ENCODE results near the gene C6orf89.

C6orf89 gene

DNA sequence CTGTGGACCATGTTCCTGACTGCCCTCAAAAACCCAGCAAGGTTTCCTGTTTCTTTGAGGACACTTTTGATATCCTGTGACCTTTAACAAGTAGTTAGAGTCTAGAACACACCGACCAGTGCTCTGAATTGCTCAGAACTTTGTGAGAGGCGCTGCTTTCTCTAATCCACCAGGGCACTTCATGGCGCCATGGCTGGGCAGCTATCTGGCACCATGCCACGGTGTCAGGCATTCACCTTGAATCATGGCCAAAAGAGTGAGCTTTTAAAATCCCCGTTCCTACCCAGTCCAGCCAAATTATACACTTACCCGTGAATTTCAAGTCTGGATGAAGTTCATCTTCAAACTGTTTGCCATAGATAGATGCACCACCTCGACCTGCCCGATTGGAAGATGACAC lies 29.5 kb upstream of the C6orf89 start:
- no peak for TF ChIP-seq SUZ12 (IDR thresholded peaks at IDR 0.05; ENCODE audit: extremely low read depth, insufficient read depth, insufficient read length)
- no peak for TF ChIP-seq ZNF274 (IDR thresholded peaks at IDR 0.05; ENCODE audit: low read depth, low read length)
- no peak for TF ChIP-seq YY1 (IDR thresholded peaks at IDR 0.05; ENCODE audit: insufficient read depth, insufficient read length)
- Histone ChIP-seq H3K27me3 (ENCODE audit: insufficient read depth, insufficient read length) (no peaks in the 10 kb centered on the region), H3K4me1 (ENCODE audit: insufficient read depth, insufficient read length) (peaks cover 6% of the 10 kb centered on the region), H3K9ac (ENCODE audit: insufficient read length, low read depth) (no peak overlapping the region), H3K36me3 (ENCODE audit: insufficient read depth, insufficient read length, low read length) (peaks cover 49% of the 10 kb centered on the region), H3K9me3 (ENCODE audit: insufficient read depth, low read length) (no peaks in the 10 kb centered on the region), H3K4me3 (ENCODE audit: insufficient read length, low read depth) (no peak overlapping the region)
- DNase-seq (ENCODE audit: low read depth, low spot score), result no peak

DNA sequence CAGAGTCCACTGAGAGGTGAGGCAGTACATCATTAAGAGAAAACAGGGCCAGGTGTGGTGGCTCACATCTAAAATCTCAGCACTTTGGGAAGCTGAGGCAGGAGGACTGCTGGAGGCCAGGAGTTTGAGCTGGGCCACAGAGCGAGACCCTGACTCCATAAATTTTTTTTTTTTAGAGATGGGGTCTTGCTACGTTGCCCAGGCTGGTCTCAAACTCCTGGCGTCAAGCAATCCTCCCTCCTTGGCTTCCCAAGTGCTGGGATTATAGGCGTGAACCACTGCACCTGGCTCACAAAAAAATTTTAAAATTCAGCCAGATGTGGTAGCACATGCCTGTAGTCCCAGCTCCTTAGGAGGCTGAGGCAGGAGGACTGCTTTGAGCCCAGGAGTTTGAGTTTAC lies 28.4 kb upstream of the C6orf89 start:
- no peak overlapping the region for H3K9ac ChIP-seq (ENCODE audit: insufficient read length, low read depth)
- peaks cover 6% of the 10 kb centered on the region for H3K4me1 ChIP-seq (ENCODE audit: insufficient read depth, insufficient read length)
- no peak overlapping the region for H3K4me3 ChIP-seq (ENCODE audit: insufficient read length, low read depth)
- DNase-seq (ENCODE audit: low read depth, low spot score), result no peak
- no peaks in the 10 kb centered on the region for H3K9me3 ChIP-seq (ENCODE audit: insufficient read depth, low read length)
- H3K27me3 ChIP-seq (ENCODE audit: insufficient read depth, insufficient read length), result no peaks in the 10 kb centered on the region
- H3K36me3 ChIP-seq (ENCODE audit: insufficient read depth, insufficient read length, low read length), result peaks cover 53% of the 10 kb centered on the region
- TF ChIP-seq ZNF274 (IDR thresholded peaks at IDR 0.05; ENCODE audit: low read depth, low read length) (no peak), YY1 (IDR thresholded peaks at IDR 0.05; ENCODE audit: insufficient read depth, insufficient read length) (no peak), SUZ12 (IDR thresholded peaks at IDR 0.05; ENCODE audit: extremely low read depth, insufficient read depth, insufficient read length) (no peak)

DNA sequence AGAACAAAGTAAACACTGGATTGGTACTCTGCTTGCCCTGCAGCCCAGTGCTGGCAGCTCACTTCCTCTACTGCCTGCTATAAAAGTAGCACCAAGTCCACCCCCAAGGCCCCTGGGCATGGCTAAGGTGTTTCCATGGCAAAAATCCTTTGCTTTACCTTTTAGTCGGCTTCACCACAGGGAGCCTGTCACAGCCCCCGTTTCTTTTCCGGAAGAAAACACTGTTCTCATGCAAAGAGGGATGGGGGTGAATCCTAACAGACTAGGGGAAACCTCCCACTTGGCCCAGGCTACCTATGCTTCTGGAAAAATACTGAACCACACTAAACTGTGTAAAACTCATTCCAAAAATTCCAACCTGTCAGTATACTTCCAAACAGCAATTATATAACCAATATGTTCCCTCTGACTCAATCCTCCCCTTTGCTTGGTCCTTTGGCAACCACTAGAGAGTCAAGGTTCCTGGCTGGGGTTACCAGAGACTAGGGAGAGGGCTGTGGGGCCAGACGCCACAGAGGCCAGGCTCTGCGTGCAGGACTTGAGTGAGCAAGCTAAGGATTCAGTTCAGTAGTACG lies 27.3 kb upstream of the C6orf89 start:
- DNase-seq (ENCODE audit: low read depth, low spot score), result peak; percentile 78
- Histone ChIP-seq H3K4me1 (ENCODE audit: insufficient read depth, insufficient read length) (peaks cover 6% of the 10 kb centered on the region), H3K27me3 (ENCODE audit: insufficient read depth, insufficient read length) (no peaks in the 10 kb centered on the region), H3K4me3 (ENCODE audit: insufficient read length, low read depth) (no peak overlapping the region), H3K9ac (ENCODE audit: insufficient read length, low read depth) (no peak overlapping the region), H3K9me3 (ENCODE audit: insufficient read depth, low read length) (no peaks in the 10 kb centered on the region), H3K36me3 (ENCODE audit: insufficient read depth, insufficient read length, low read length) (peaks cover 51% of the 10 kb centered on the region)
- TF ChIP-seq ZNF274 (IDR thresholded peaks at IDR 0.05; ENCODE audit: low read depth, low read length) (no peak), SUZ12 (IDR thresholded peaks at IDR 0.05; ENCODE audit: extremely low read depth, insufficient read depth, insufficient read length) (no peak), YY1 (IDR thresholded peaks at IDR 0.05; ENCODE audit: insufficient read depth, insufficient read length) (no peak)

DNA sequence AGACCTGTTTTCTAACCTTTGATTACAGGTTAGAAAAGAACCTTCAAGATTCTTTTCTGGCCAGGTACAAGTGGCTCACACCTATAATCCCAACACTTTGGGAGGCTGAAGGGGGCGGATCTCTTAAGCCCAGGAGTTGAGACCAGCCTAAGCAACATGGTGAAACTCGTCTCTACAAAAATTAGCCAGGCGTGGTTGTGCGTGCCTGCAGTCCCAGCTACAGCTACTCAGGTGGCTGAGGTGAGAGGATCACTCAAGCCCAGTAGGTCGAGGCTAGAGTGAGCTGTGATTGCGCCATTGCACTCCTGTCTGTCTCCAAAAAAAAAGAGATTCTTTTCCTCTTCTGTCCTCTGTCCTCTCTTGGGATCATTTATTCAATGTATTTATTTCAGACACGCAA lies 25.6 kb upstream of the C6orf89 start:
- H3K4me3 ChIP-seq (ENCODE audit: insufficient read length, low read depth), result no peak overlapping the region
- DNase-seq (ENCODE audit: low read depth, low spot score), result no peak
- H3K27me3 ChIP-seq (ENCODE audit: insufficient read depth, insufficient read length), result no peaks in the 10 kb centered on the region
- no peak for TF ChIP-seq SUZ12 (IDR thresholded peaks at IDR 0.05; ENCODE audit: extremely low read depth, insufficient read depth, insufficient read length)
- TF ChIP-seq ZNF274 (IDR thresholded peaks at IDR 0.05; ENCODE audit: low read depth, low read length), result no peak
- no peak for TF ChIP-seq YY1 (IDR thresholded peaks at IDR 0.05; ENCODE audit: insufficient read depth, insufficient read length)
- H3K4me1 ChIP-seq (ENCODE audit: insufficient read depth, insufficient read length), result peaks cover 6% of the 10 kb centered on the region
- no peak overlapping the region for H3K9ac ChIP-seq (ENCODE audit: insufficient read length, low read depth)
- peaks cover 53% of the 10 kb centered on the region for H3K36me3 ChIP-seq (ENCODE audit: insufficient read depth, insufficient read length, low read length)
- H3K9me3 ChIP-seq (ENCODE audit: insufficient read depth, low read length), result no peaks in the 10 kb centered on the region

DNA sequence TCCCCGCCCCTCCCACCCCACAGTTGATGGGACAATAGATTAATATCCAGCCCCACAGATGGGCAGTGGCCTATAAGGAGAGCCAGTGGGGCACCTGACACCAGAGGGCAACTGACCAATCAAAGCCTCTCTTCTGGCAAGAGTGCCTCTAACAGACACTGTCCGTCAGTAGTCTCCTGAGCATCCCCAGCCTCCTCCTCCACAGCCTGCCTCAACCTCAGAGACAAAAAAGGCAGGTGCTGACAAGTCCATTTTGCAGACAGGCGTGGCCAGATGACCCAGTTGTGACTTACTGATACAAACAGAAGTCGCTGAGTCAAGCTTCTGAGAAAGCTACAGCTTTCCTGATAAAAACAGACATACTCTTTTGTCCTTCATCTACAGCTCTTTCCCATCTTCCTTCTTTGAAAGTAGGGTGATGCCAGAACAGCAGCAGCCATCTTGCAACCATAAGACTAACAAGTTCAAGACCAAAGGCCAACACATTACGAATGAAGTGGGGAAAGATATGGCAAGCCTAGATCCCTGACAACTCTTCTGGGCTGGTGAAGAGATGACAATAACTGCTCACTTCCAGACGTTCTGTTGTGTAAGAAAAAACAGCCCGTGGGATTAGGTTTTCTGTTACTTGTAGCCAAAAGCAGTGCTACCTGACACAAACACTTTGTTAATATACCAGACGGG lies 23.4 kb upstream of the C6orf89 start:
- TF ChIP-seq ZNF274 (IDR thresholded peaks at IDR 0.05; ENCODE audit: low read depth, low read length), result no peak
- TF ChIP-seq YY1 (IDR thresholded peaks at IDR 0.05; ENCODE audit: insufficient read depth, insufficient read length), result no peak
- no peak for TF ChIP-seq SUZ12 (IDR thresholded peaks at IDR 0.05; ENCODE audit: extremely low read depth, insufficient read depth, insufficient read length)
- Histone ChIP-seq H3K4me3 (ENCODE audit: insufficient read length, low read depth) (no peak overlapping the region), H3K4me1 (ENCODE audit: insufficient read depth, insufficient read length) (peaks cover 6% of the 10 kb centered on the region), H3K27me3 (ENCODE audit: insufficient read depth, insufficient read length) (no peaks in the 10 kb centered on the region), H3K36me3 (ENCODE audit: insufficient read depth, insufficient read length, low read length) (peaks cover 58% of the 10 kb centered on the region), H3K9ac (ENCODE audit: insufficient read length, low read depth) (no peak overlapping the region), H3K9me3 (ENCODE audit: insufficient read depth, low read length) (no peaks in the 10 kb centered on the region)
- no peak for DNase-seq (ENCODE audit: low read depth, low spot score)

DNA sequence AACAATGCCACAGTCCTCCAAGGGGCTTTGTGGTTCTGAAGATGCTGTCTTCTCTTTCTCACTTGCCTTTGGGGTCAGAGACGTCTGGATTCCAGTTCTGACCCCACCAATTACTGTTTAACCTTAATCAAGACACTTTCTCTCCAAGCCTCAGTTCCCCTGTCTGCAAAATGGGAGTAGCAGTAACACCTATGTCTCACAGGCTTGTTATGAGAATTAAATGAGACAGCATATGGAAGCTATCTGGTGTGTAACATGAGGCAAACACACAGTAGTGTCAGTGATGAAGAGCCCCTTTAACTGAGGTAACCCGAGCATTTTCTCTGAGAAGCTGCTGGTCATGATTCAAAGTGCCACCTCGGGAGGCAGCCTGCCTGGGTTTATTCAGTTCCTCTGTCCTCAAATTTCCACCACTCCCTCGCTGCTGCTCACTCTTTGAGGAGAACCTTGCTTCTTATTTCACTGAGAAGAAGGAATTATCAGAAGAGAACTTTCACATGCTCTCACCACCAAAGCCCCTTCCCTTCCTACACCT lies 22.8 kb upstream of the C6orf89 start:
- TF ChIP-seq ZNF274 (IDR thresholded peaks at IDR 0.05; ENCODE audit: low read depth, low read length) (no peak), SUZ12 (IDR thresholded peaks at IDR 0.05; ENCODE audit: extremely low read depth, insufficient read depth, insufficient read length) (no peak), YY1 (IDR thresholded peaks at IDR 0.05; ENCODE audit: insufficient read depth, insufficient read length) (no peak)
- H3K4me3 ChIP-seq (ENCODE audit: insufficient read length, low read depth), result no peak overlapping the region
- no peak for DNase-seq (ENCODE audit: low read depth, low spot score)
- no peak overlapping the region for H3K9ac ChIP-seq (ENCODE audit: insufficient read length, low read depth)
- H3K27me3 ChIP-seq (ENCODE audit: insufficient read depth, insufficient read length), result no peaks in the 10 kb centered on the region
- peaks cover 6% of the 10 kb centered on the region for H3K4me1 ChIP-seq (ENCODE audit: insufficient read depth, insufficient read length)
- peaks cover 64% of the 10 kb centered on the region for H3K36me3 ChIP-seq (ENCODE audit: insufficient read depth, insufficient read length, low read length)
- no peaks in the 10 kb centered on the region for H3K9me3 ChIP-seq (ENCODE audit: insufficient read depth, low read length)
